Measurements from ENCODE around the gene SLC6A9.

Gene SLC6A9

DNA sequence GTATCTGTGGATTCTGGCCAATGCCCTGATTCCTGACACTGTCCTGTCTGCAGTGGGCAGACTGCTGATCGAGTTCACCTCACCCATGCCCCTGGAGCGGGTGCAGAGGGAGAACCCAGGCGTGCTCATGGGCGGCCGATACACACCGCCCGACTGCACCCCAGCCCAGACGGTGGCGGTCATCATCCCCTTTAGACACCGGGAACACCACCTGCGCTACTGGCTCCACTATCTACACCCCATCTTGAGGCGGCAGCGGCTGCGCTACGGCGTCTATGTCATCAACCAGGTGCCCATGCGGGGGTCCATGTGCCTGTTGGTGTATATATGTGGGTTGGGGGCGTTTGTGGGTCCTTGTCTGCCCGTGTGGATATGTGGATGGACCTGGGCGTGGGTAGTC is 49.6 kb downstream of the SLC6A9 start:
- no peak for DNase-seq

- no peak for DNase-seq
Observed at GRCh38 chr1:43981135-43981491, 50.1 kb downstream of the SLC6A9 start.

GRCh38 chr1:43980255-43981134 is 50.8 kb downstream of the SLC6A9 start:
- no peak for DNase-seq

DNA sequence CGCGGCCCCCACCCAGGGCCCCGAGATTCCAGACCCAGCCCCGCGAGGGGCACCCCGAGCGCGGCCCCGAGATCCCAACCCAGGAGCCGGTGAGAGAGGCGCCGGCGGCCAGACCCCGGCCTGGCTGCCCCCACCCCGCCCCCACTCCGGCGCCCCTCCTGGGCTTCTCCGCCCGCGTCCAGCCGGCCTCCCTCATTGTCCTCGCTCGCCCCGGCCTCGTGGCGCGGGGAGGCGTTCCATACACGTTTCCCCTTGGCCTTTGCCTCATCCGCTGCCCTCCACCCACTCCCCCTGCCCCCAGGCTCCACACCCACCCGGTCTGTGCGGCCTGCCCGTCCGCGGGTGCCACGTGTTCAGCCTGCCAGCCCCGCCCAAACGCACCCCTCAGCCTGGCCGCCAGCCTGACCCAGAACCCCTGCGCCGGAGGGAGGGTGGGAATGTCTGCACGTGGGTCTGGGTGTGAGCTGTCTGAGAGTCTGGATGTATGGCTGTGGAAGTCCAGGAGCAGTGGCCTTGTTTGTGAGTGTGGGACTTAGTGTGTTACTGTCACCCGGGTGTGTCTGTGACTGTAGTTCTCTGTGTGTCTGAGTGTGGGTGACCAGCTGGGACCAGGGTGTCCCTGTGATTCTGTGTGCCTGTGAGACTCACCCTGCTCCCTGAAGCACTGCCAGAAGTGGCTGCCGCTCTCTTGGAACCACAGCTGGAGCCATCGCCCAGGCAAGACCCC is 51.6 kb downstream of the SLC6A9 start:
- DNase-seq, result no peak

DNA sequence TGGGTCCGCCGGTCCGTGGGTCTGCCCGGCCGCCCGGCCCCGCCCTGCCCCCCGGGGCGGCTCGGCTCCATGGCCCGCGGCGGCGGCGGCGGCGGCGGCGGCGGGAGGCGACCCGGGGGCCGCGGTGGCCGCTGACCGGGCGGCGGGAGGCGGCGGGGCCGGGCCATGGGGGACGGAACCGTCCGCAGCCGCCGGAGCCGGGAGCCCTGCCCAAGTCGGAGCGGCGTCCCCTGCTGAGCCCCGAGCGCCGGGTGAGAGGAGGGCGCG is 52.1 kb downstream of the SLC6A9 start:
- DNase-seq, result no peak

GRCh38 chr1:43978551-43979260 is 52.6 kb downstream of the SLC6A9 start, which contains the start of gene B4GALT2:
TSS of gene B4GALT2 (plus strand) at chr1:43979210. CDS start at chr1:43981161, 1,951 bp downstream.
- no peak for DNase-seq

DNA sequence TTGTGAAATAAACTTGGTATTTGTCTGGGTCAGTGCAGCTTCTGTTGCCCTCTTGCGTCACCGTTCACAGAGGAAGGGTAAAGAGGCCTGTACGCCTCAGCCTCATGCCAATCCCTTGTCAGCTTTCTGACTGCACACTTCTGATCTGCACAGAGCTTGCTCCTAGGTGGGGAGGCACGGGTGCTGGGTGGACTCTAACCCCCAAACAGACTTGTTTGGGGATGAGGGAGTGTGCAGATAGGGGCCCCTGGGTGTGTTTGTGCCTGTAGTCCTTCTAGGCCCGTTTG is 53.1 kb downstream of the SLC6A9 start:
- DNase-seq, result no peak

DNA sequence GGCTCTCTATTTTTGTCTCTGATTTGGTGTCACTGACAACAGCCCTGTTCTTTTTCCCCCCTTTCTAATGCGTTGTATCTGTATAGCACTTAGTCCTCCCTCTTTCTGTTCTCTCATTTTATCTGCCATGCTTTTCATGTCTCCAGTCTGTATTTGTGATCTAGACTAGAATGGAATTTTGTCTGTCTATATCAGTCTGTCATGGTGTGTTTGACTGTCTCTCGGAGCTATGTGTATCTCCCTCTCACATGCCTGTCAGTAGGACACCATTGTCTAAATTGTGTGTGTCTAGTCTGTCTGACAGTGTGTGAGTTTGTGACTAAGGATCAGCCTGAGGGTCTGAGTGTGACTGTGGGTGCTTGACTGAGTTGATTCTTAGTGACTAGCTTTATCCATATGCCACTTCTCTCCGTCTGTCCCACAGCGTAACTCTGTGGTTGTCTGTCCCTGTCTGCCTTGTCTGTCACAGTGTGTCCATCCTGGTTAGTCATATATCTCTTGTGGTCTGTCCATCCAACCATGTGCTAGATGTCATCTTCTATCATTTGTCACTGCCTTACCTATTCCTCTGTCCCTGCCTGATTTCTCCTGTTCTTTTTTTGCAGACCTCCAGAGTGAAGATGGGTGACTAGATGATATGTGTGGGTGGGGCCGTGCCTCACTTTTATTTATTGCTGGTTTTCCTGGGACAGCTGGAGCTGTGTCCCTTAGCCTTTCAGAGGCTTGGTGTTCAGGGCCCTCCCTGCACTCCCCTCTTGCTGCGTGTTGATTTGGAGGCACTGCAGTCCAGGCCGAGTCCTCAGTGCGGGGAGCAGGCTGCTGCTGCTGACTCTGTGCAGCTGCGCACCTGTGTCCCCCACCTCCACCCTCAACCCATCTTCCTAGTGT is 53.6 kb downstream of the SLC6A9 start:
- DNase-seq, result no peak

GRCh38 chr1:43976890-43977289 is 54.4 kb downstream of the SLC6A9 start:
- DNase-seq, result no peak

DNA sequence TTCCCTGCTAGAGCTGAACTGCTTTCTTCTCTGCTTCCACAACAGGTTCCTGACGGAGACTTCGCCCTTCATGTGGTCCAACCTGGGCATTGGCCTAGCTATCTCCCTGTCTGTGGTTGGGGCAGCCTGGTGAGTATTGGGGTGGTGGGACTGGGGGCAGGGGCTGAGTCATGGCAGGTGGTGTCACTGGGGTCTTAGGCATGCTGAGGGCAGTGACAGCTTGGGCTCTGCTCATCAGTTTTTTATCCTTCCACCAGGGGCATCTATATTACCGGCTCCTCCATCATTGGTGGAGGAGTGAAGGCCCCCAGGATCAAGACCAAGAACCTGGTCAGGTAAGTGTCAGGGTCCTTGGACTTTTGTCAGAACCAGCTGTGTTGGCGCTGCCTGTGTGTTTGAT is 55.2 kb downstream of the SLC6A9 start:
- DNase-seq, result no peak

DNA sequence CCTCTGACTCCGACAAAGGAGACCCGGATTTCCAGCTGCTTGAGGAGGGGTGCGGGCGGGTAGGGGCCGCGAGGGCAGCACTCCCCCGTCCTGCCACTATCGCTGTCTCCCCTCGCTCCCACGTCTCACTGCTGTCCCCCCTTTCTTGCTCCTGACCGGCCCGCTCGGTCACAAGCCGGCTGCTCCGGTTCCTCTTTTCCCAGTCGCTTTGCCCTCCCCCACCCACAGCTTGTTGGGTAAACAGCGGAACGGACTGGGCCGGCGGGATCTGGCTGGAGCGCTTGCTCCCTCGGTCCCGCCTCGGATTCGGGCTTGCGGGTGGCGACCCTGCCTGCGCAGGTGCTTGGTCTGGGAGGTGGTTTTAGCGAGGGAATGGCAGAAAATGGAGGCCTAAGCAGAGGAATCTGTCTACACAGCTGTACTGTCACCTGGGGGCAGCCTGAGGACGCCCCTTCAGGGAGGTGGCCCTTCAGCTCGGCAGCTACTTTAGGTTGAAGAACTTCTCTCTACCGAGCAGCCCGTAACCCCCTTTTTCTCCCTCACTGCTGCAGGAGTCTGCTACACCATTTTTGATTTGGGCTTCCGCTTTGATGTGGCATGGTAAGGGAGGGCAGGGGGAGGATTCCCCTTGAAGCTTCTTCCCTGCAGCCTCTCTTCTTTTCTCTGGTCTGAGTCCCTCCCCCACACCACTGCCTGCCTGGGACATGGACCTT is 55.9 kb downstream of the SLC6A9 start:
- no peak for DNase-seq

- peak; percentile 87 to 92 (median 89) for DNase-seq
Observed at GRCh38 chr1:43974443-43975248, 56.6 kb downstream of the SLC6A9 start, which contains the start of gene ATP6V0B. TSS of gene ATP6V0B (plus strand) at chr1:43974960. CDS start at chr1:43975041, 81 bp downstream.

DNA sequence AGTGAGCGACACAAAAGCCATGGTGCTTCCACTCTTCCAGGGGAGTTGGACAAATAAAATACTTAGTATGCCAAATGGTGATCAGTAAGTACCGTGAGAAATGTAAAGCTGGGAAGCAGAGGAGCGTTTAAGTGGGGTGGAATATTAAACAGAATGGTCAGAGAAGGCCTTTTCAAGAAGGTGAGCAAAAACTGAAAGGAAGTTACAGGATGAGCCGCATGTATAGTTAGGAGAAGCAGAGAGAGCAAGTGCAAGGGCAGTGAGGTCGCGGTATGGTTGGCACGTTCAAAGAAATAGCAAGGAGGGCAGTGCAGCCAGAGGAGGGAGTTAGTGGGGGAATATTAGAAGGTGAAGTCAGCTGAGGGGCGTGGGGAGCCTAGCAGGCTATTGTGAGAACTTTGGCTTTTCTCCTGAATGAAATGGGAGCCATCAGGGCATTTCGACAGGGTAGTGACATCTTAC is 57.2 kb downstream of the SLC6A9 start:
- no peak for DNase-seq

DNA sequence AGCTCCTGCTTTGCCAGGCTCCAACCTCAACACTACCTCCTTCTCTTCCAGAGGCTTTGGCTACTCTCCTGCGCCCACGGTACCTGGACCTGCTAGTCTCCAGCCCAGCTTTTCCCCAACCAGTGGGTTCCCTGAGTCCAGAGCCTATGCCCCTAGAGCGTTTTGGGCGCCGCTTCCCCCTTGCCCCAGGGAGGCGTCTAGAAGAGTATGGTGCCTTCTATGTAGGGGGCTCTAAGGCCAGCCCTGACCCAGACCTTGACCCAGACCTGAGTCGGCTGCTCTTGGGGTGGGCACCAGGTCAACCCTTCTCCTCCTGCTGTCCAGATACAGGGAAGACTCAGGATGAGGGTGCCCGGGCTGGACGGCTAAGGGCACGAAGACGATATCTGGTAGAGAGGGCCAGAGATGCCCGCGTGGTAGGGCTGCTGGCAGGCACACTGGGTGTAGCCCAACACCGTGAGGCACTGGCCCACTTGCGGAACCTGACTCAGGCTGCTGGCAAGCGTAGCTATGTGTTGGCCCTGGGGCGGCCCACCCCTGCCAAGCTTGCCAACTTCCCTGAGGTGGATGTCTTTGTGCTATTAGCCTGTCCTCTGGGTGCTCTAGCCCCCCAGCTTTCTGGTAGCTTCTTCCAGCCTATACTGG is 59.8 kb downstream of the SLC6A9 start:
- DNase-seq, result no peak

DNA sequence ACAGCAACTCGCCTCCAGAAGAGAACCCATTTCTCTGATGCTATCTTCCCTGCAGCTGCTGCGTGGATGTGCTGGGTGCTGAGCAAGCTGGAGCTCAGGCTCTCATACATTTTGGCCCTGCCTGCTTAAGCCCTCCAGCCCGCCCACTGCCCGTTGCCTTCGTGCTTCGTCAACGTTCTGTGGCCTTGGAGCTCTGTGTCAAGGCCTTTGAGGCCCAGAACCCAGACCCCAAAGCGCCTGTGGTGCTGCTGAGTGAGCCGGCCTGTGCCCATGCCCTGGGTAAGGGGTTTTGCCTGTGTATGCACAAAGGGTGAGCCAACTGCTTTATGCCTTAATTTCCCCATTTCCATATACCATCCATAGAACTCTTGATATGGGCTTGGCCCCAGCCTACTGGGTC is 60.4 kb downstream of the SLC6A9 start:
- DNase-seq, result no peak

- no peak for DNase-seq
Observed at GRCh38 chr1:43970502-43970901, 60.8 kb downstream of the SLC6A9 start.

DNA sequence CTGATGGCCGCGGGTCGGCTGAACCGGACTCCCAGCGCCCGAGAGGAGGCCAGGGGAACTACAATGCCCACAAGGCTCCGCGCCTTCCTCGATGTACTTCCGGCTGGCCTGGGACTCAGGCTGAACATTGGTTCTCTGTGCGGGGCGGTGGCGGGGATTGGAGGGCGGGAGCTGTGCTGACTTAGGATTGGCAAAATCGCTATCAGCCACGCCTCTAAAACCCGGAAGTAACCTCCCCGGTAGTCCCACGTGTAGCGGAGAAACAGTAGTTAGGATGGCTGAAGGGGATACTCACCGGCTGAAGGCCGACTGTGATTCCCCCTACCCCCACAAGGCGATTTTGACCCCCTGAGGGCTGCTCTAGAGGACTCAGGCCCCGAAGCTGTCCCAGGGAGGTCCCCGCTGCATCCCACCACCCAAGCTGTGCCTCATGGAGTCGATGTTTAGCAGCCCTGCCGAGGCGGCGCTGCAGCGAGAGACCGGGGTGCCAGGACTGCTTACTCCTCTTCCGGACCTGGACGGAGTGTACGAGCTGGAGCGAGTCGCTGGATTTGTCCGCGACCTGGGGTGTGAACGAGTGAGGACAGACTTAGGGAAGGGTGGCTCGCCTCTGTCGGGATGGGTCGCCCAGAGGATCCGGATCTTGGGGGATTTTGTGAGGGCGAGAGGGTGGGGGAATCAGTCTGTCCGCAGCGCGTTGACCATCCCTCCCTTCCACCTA is 61.4 kb downstream of the SLC6A9 start, which contains the start of gene DPH2:
Gene DPH2 (plus strand): TSS at position 265 of the 721 bp plus-strand sequence. CDS start 166 bp downstream, at position 431.
- DNase-seq, result peak; percentile 88 to 92 (median 90)

DNA sequence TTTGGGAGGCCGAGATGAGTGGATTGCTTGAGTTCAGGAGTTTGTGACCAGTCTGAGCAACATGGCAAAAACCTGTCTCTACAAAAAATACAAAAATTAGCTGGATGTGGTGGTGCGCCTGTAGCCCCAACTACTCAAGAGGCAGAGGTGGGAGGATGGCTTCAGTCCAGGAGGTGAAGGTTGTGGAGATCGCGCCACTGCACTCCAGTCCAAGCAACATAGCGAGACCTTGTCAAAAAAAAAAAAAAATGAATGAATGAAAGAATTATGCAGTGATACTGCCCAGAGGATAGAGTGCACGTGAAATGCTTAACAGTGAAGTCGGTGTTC is 61.9 kb downstream of the SLC6A9 start:
- DNase-seq, result no peak

DNA sequence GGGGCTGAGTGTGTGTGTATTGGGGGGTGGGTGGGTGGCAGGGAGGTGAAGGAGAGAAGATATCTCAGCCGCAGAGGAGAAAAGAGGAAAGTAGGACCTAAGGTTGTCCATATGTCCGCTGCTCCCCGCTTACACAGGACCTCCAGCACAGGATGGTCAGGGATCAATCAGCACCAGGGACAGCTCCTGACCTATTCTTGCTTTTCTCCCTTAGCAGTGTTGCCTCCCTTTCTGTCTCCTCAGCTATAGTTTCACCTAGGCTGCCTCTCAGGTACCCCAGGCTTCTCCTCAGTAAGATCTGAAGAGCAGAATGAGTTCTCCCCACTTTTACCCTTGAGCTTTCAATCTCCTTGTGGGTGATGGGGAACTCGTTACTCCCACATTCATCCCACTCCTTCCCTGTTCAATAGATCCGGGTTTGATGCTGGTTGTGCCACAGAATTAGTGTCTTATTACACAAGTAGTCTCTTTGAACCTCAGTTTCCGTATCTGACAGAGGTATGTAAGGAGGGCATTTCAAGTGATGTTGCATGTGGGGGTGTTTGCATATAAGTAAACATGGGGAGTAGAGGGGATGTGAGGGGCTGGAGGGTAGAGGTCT is 62.8 kb downstream of the SLC6A9 start:
- DNase-seq, result no peak

DNA sequence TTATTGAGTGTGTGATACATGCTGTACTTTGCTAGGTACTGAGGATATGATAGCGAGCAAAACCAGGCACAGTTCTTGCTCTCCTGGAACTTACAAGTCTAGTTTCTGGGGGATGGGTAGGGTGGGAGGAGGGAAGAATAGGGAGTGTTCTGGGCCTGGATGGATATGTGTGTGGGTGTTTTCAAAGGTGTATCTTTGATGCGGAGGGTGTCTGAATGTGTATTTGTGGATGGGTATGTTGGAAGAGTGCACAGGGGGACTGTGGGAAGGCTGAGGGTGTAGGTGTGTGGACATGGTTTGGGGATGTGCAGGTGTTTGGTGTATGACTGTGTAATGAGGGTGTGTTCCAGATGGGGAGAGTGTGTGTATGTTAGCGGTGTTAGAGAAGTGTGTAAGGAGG is 65.9 kb downstream of the SLC6A9 start:
- DNase-seq, result no peak

Data from activated CD4-positive, CD25-positive, alpha-beta regulatory T cell (primary cell).